CD4-positive, alpha-beta T cell treated with Interleukin-15 for 1 hour (primary cell): ENCODE data around the gene ATP4A.

Source experiments
- DNase-seq: peaks from one replicate; pipeline ENCODE4 v3.0.0-alpha.2; 2020

Gene ATP4A

GRCh38 chr19:35549174-35549788 is 14.2 kb downstream of the ATP4A start:
- DNase-seq: peak; percentile 48

GRCh38 chr19:35546532-35546931 is 16.9 kb downstream of the ATP4A start:
- no peak for DNase-seq

DNA sequence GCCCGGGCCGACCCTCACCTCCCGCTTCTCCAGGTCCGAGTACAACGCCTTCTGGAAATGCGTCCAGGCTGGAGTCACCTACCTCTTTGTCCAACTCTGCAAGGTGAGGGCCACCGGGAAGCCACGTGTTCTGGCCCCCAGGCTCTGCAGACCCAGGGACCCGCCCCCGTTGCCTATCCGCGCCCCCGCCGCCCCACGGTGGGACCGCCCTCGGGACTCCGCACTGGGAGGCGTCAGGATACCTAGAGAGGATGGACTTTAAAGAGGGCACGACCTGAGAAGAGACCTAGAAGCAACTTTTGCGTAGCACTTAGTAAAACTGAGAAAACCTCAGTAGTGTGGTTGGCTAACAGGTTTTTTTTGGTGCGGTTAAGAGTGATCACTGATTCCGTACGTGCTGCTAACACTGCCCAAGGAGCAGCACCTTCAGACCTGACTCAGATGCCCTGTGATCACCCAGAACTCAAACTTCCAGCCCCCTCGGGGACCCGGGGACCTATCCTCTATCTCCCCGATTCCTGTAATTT is 17.5 kb downstream of the ATP4A start:
- peak; percentile 29 for DNase-seq

DNA sequence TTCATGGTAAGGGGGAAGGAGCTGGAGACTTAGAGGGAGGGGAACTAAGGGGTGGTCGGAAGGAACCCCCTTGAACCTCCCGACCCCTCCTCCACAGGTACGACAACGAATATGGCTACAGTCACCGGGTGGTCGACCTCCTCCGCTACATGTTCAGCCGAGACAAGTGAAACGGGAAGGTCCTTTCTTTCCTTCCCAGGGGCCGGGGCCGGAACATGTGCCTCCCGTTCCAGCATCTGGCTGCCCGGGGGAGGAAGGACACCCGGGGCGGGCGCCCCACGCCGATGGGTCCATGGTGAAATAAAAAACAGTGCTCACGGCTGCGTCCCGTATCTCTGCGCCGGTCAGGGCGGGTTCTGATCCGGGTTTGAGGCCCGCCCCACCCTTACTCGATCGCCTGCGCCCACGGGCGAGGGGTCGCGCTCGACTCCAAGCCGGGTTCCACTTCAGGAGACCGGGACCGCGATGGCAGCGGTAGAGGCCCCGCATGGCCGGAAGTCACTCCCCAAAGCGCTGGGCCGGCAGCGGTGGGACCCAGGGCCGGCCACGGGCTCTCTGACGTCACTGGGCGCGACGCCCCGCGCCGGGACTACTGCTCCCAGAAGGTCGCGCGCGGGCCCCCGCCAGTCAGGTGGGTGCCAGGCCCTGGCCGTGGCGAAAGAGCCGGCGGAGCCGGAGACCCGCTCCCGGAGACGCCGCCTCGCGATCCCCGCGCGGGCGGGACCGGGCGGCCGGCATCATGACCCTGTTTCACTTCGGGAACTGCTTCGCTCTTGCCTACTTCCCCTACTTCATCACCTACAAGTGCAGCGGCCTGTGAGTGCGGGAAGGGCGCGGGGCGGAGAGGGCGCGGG is 18.2 kb downstream of the ATP4A start, which contains the start of gene TMEM147:
TMEM147 (plus strand) TSS at position 626 of the 854 bp plus-strand sequence; CDS start at position 740, 114 bp downstream.
- DNase-seq: peak; percentile 84

DNA sequence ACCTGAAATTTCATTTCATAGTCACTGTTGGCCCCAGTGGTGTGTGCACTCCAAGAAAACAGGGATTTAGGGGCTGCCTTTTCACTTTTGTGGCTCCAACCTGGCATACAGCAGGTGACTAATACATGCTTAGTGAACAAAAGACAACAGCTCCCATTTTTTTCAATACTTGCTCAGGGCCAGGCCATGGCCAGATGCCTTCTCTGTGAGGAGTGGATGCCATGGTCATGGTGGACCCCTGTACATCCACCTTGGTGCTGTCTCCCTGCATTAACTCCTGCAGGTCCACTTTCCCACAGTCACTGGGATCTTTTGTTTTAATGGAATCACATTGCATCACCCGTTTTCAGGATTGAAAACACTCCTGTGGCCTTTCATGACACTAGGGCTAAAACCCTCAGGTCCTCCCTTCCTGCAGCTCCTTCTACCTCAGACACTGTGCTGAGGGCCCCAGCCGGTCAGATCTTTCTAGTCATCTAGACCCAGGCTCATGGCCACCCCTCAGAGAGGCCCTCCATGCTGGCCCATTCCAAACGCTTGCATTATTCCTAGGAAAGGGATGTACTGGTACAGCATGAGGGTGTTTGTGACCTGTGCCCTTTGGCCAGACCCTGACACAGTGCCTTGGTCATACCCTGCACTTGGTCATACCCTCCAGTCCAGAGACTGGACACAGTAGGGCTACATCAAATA is 19.2 kb downstream of the ATP4A start:
- DNase-seq: no peak

DNA sequence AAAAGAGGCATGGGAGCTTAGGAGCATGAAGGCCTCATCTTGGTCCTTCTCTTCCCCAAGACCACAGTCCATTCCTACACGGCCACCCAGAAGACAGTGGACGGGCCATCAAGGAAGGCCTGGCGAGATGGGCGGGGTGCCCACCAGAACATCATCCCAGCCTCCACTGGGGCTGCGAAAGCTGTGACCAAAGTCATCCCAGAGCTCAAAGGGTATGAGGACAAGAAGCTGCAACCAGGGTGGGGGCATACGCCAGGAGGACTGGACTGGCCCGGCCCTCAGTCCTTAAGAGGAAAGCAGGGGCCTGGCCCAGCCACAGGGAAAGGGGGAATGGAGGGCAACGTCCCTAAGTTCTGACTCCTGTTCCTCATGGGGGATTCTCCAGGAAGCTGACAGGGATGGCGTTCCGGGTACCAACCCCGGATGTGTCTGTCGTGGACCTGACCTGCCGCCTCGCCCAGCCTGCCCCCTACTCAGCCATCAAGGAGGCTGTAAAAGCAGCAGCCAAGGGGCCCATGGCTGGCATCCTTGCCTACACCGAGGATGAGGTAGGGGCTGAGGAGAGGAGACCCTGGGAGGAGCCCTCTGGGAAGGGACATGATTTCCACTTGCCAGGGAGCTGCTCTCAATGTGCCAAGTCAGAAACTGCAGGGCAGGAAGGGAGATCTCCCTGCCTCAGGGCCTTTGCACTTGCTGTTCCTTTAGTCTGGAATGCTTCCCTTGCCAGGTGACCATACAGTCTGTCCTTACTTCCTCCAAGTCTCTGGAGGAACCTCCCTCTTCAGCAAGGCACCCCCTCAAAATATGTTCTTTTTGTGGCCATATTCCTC is 20.0 kb downstream of the ATP4A start:
- DNase-seq: no peak

- DNase-seq: no peak
These were observed 21.2 kb downstream of the ATP4A start for GRCh38 chr19:35542209-35542608.

- no peak for DNase-seq
These were observed 23.0 kb downstream of the ATP4A start for GRCh38 chr19:35540356-35540927.

DNA sequence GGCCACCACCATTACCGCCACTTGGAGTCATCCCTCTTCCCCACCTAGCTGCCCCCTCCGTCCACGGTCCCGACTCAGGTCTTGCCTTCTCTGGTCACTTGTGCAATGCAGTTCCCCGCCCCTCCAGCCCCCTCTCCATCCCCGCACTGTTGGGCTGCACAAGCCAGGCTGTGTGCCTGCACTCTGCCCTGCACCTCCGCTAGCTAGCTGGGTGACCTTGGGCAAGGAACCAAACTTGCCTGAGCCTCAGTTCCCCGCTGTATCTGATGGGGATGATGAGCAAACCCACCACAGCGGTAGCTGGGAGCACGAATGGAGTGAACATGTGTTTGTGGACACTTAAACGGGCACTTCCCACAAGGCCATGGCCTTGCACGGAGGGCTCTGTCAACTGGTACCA is 23.6 kb downstream of the ATP4A start:
- DNase-seq: no peak

- DNase-seq: no peak
These were observed 24.1 kb downstream of the ATP4A start for GRCh38 chr19:35539314-35539713.

- no peak for DNase-seq
These were observed 28.5 kb downstream of the ATP4A start for GRCh38 chr19:35534803-35535480.

DNA sequence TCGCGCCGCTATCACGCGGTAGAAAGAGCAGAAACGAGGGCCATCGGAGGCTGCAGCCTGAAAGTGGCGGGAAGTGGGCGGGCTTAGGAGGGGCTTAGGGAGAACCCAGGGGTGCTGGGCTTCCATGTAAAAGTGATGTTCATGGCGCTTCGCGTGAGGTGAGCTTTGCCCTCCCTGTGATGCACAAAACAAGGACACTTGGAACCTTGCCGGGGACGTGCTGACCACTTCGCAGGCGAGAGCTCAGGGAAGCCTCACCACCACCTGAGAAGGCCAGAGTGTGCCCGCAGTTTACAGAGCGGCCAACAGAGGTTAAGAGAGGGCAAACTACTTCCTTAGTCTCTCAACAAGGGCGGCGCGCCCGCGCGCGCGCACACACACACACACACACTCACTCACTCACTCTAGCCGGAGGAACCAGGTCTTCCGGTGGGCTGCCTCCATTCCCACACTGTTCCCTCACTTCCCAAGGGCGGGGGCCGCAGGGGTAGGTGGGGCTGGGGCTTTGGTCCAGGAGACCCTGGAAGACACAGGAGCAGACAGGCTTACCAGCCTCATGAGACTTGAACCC is 29.6 kb downstream of the ATP4A start:
- DNase-seq: peak; percentile 47

DNA sequence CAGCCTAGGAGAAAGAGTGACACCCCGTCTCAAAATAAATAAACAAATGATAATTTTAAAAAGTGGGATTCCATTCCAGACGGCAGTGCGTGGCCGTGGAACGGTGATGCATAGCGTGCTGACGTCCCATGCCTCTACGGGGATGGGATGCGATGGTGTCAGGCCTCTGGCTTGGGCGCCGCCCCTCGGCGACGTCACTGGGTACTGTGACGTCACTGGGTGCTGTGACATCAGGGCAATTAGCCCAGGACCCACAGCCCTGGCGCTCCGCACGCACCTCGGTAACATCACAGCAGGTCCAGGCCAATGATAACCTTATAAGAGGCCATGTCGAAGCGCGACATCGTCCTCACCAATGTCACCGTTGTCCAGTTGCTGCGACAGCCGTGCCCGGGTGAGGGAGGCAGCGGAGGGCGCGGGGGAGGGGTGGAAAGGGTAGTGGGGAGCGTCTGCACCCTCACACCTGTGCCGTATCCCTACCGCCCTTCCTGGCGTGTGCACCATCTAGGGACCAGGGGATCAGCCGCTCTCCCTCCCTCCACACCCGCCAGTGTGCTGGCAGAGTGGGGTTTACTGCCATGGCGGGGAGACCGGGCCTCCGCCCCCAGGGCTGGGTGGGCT is 30.1 kb downstream of the ATP4A start, which contains the start of gene GAPDHS:
GAPDHS (plus strand) TSS at position 256 of the 621 bp plus-strand sequence; CDS start at position 328, 72 bp downstream.
- DNase-seq: no peak

GRCh38 chr19:35531291-35531690 is 32.2 kb downstream of the ATP4A start:
- no peak for DNase-seq

DNA sequence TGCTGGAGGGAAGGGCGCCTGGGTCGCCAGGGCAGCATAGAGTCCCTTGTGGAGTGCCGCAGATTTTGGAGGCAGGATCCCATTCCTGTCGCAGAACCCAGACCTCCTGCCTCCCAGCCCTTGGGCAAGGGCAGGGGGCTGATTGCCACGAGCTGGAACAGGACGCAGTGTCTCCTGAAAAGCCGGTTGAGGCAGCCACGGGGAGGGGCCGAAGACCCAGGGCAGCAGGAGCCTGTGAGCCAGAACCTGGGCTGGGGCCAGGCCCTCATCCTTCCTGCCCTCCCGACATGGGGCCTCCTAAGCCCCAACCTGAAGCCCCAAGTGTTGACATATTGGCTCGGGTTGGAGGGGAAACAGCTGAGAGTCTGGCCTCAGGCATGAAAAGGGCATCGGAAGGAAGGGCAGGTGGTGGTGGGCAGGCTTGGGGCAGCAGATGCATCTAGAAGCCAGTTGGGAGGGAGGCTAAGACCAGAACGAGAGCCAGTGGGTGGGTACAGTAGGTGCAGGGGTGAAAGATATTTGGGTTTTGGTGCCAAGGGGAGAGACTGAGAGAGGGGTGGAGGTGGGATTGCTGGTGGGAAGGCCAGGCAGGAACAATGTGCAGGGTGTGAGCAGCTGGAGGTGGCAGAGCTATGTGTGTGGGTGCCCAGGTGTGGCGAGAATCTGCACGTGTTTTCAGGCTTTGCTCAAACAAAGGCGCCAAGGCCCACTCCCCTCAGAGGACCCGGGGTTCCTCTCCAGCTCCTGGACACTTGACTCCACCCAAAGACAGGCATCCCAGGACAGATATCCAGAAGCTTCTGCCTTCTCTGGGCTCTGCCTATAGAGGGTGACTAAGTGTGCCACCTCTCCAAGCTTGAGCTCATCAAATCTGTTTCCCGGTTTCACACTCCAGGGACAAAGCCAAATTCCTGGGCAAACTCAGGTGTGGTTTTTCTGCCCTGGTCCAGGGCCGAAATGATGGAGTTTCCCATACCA is 33.9 kb downstream of the ATP4A start:
- DNase-seq: no peak

DNA sequence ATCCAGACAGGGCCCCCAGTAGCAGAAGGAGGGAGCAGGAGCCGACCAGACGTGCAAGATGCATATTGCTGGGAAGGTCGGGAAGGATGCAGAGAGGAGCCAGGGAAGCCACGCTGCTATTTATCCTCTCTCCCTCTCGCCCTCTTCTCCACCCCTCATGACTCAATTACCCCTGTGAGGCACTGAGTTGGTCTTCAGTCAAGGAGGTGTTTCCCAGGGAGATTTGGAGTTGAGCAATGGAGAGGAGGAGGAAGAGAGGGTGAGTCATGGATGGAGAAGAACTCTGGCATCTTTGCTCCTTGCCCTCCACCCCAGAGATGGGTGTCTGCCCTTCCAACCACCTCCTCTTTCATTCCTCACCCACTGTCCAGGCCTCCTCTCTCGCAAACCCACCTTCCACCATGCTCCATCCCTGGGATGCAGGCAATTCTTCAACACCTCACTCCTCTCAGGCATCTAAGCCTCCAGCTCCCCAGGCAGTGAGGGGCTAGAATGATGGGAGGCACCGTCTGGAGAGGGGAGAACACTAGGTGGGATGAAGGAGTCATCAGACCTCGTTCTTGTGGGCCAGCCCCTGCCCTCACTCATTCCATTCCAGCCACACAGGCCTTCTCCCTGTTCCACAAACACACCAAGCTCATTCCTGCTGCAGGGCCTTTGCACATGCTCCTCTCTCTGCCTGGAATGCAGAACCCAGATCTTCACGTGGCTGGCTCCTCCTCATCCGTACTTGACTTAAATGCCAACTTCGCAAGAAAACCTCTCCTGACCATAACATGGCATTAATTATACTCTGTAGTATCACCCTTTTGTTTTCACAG is 35.0 kb downstream of the ATP4A start, which contains the start of gene SBSN:
SBSN (minus strand) TSS at position 94 of the 821 bp plus-strand sequence; CDS start at position 64, 30 bp downstream.
- no peak for DNase-seq

GRCh38 chr19:35525873-35526272 is 37.6 kb downstream of the ATP4A start:
- no peak for DNase-seq

DNA sequence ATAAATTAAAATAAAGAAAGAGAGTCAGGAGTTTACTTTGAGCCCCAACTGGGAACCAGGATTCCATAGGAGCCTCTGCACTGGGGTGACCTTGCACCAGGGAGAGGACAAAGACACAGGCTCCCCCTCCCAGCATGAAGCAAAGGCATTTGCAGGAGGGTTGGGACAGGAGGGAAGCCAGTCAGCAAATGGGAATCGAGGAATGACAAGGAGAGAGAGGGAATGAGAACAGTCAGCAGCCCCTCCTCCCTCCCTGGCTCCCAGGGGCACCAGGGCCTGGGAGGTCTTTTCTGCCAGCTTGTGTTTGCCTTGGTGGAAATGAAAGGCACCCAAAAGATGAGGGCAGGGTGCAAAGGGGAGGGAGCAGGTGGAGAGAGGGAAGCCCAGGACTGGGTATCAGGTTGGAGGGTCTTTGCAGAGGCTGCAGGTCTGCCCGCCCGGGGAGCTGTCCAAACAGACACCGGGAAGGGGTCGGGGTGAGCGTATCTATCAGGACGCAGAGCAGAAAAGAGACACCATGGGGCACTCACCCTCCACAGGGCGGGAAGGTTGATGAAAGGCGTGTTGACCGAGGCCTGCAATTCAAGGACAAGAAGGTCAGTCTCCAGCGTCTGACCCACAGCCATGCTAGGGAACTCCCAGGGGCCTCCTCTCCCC is 39.1 kb downstream of the ATP4A start:
- DNase-seq: no peak
